DND-41 (cell line): ENCODE measurements around the gene IPP.

ENCODE experiments used
- CTCF ChIP-seq: IDR thresholded peaks from 2 replicates; pipeline ENCODE4 v1.5.1; 2012; ENCODE audit warnings: borderline replicate concordance, low read length, moderate library complexity, mild to moderate bottlenecking; ENCODE audit not compliant: poor library complexity, severe bottlenecking; ENCODE audit errors: extremely low read depth
- EZH2 ChIP-seq: IDR thresholded peaks from 3 replicates; pipeline ENCODE4 v1.6.1; 2012; ENCODE audit warnings: borderline replicate concordance, low read depth, mild to moderate bottlenecking, moderate library complexity, low read length, inconsistent platforms; ENCODE audit not compliant: severe bottlenecking

- TF ChIP-seq CTCF (no peak), EZH2 (no peak)
Observed at GRCh38 chr1:45704637-45705036, 45.8 kb downstream of the IPP start.
